Gastroesophageal sphincter (tissue), 4 donors: ENCODE measurements around the gene RAPGEF5. TPM values are rescaled to one million over a fixed set of nuclear protein-coding genes. Genes with fewer than 3 reads are reported as not detected.

Experiments
- ATAC-seq: fragments of 150-250 bp; one replicate; pipeline ENCODE4 v1.9.1; 2016; ENCODE audit warnings: mild to moderate bottlenecking, moderate library complexity
- H3K27ac ChIP-seq, 4 donors: fragments of 200-600 bp; sonication (generic) in 3 of 4; 1 replicate in 3 of 4; 2 replicates in 1 of 4; pipeline ENCODE4 v1.5.1; 2016 to 2019
- H3K27me3 ChIP-seq: fragments of 200-600 bp; sonication (generic); one replicate; pipeline ENCODE4 v1.5.1; 2019
- H3K36me3 ChIP-seq, 2 donors: fragments of 200-600 bp; sonication (generic); one replicate each; pipeline ENCODE4 v1.5.1; 2019; ENCODE audit warnings: control low read depth in 1 of 2
- H3K4me1 ChIP-seq, 3 donors: fragments of 200-600 bp; sonication (generic); 1 replicate in 2 of 3; 2 replicates in 1 of 3; pipeline ENCODE4 v1.5.1; 2016 to 2019; ENCODE audit warnings: control low read depth in 2 of 3
- H3K4me3 ChIP-seq, 2 donors: fragments of 200-600 bp; sonication (generic); one replicate each; pipeline ENCODE4 v1.5.1; 2019; ENCODE audit warnings: mild to moderate bottlenecking in 1 of 2, moderate library complexity in 1 of 2
- H3K9me3 ChIP-seq, 3 donors: fragments of 200-600 bp; sonication (generic); one replicate each; pipeline ENCODE4 v1.5.1; 2017 to 2019; ENCODE audit warnings: control low read depth in 2 of 3
- CTCF ChIP-seq, 4 experiments: fragments of 200-600 bp in 2 of 4; fragments of 450-650 bp in 2 of 4; sonication (generic) in 1 of 4; IDR thresholded peaks; one replicate each; pipeline ENCODE4 v1.5.1; 2017 to 2019; ENCODE audit warnings: antibody characterized with exemption in 4 of 4, mild to moderate bottlenecking in 2 of 4, moderate library complexity in 2 of 4
- EP300 ChIP-seq: sonication (generic); formaldehyde crosslinking; IDR thresholded peaks from one replicate; pipeline ENCODE4 v1.6.1; 2017; ENCODE audit warnings: antibody characterized with exemption, mild to moderate bottlenecking
- POLR2A ChIP-seq, 2 donors: fragments of 450-650 bp; IDR thresholded peaks; one replicate each; pipeline ENCODE4 v1.6.1; 2017; ENCODE audit warnings: antibody characterized with exemption in 2 of 2, mild to moderate bottlenecking in 2 of 2, moderate library complexity in 1 of 2
- POLR2AphosphoS5 ChIP-seq: sonication (generic); formaldehyde crosslinking; IDR thresholded peaks from one replicate; pipeline ENCODE4 v1.6.1; 2017; ENCODE audit warnings: antibody characterized with exemption
- WGBS, 2 donors: methylation state at CpG; one replicate each; pipeline ENCODE4 v1.1.5; 2018; ENCODE audit warnings: low coverage in 1 of 2; 5-methylcytosine and 5-hydroxymethylcytosine counted together
- total RNA-seq, 4 donors: library from RNA; depleted of rRNA; stranded (reverse); fragments of >200 nt; gene quantifications; one replicate each; pipeline ENCODE4 v1.1.0, GENCODE V29; 2016

The RAPGEF5 gene
- total RNA-seq, 4 donors from 2014 or later, result 21.5 to 29.8 (median 26.6) TPM

- WGBS, 2 donors, result 70 to 100% methylated on average over 2 to 3 of the region's 5 CpGs
- no peak for TF ChIP-seq CTCF (IDR thresholded peaks at IDR 0.05)
- no peak for TF ChIP-seq POLR2AphosphoS5
- TF ChIP-seq POLR2A (IDR thresholded peaks at IDR 0.05), result no peak
- no peak for TF ChIP-seq EP300
- no peak for ATAC-seq
These were observed 1.3 kb downstream of the RAPGEF5 start for GRCh38 chr7:22355620-22356009.

DNA sequence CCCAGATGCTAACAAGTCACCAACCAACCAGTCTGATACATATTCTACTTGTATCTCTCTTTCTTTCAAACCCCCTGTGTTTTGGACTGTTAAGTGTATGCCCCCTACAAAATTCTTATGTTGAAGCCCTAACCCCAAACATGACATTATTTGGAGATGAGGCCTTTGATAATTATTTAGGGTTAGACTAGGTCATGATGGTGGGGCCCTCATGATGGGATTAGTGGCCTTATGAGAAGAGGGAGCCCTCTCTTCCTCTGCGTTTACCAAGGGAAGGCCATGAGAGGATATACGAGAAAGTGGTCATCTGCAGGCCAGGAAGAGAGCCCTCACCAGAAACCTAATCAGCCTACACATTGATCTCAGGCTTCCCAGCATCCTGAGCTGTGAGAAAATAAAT lies 2.5 kb downstream of the RAPGEF5 start:
- no peak for ATAC-seq
- H3K27me3 ChIP-seq, result peaks cover 51% of the 10 kb centered on the region
- no peak overlapping the region for H3K4me3 ChIP-seq
- TF ChIP-seq POLR2AphosphoS5, result no peak
- TF ChIP-seq CTCF (IDR thresholded peaks at IDR 0.05), result no peak
- TF ChIP-seq EP300, result no peak
- TF ChIP-seq POLR2A (IDR thresholded peaks at IDR 0.05), result no peak
- peaks cover 0 to 22% (median 0%) of the 10 kb centered on the region in 3 donors for H3K9me3 ChIP-seq
- H3K27ac ChIP-seq, result no peak overlapping the region
- WGBS, 2 donors, result 92 to 100% methylated on average over 2 of the region's 2 CpGs
- H3K4me1 ChIP-seq, result peaks cover 0 to 19% (median 0%) of the 10 kb centered on the region in 3 donors
- H3K36me3 ChIP-seq, result no peaks in the 10 kb centered on the region

More at GRCh38 chr7:22355620-22356009, 1.3 kb downstream of the RAPGEF5 start:
- H3K9me3 ChIP-seq, result peaks cover 0 to 22% (median 0%) of the 10 kb centered on the region in 3 donors
- H3K27ac ChIP-seq, result no peak overlapping the region
- no peak overlapping the region for H3K4me3 ChIP-seq
- H3K27me3 ChIP-seq, result peaks cover 51% of the 10 kb centered on the region
- H3K4me1 ChIP-seq, result peaks cover 0 to 19% (median 0%) of the 10 kb centered on the region in 3 donors
- no peaks in the 10 kb centered on the region for H3K36me3 ChIP-seq

DNA sequence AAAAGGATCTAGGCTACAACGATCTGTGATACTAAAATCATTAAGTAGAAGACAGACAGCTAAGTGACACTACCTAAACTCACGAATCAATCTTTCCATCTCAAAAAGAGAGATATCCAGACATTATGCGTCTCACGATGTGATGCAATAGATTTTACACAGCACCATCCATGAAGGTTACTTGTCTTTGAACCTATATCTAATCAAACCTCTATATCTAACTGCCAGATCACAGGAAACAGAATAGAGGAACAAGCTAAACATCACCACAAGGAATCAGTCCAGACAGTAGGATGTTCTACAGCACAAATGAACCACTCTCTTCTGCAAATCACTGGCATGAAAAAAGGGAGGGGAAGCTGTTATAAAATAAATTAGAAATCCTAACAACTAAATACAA lies 4.1 kb downstream of the RAPGEF5 start:
- WGBS, 2 donors, result 86 to 97% methylated on average over 4 of the region's 4 CpGs
- Histone ChIP-seq H3K27ac (no peak overlapping the region), H3K27me3 (peaks cover 50% of the 10 kb centered on the region), H3K9me3 (peaks cover 0 to 22% (median 0%) of the 10 kb centered on the region in 3 donors), H3K4me3 (no peak overlapping the region), H3K36me3 (no peaks in the 10 kb centered on the region), H3K4me1 (peaks cover 0 to 19% (median 0%) of the 10 kb centered on the region in 3 donors)
- no peak for ATAC-seq
- TF ChIP-seq POLR2AphosphoS5, result no peak
- no peak for TF ChIP-seq EP300
- no peak for TF ChIP-seq CTCF (IDR thresholded peaks at IDR 0.05)
- TF ChIP-seq POLR2A (IDR thresholded peaks at IDR 0.05), result no peak

DNA sequence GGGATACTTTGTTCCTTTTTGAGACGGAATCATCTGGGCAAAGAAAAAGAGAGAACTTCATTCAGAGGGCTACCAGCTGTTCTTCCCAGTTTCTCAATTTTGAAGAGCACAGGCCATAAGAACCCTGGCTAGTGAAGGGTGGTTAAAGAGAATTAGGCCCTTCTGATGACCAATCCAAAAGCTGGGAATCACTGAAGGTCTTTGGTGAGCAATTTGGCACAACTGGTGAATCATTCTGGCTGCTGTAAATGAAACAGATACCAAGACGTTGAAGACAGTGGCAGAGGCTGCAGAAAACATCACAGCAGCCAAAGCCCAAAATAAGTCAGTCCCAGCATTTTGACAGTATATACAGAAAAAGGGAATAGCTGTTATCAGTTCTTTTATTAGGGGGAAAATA lies 5.1 kb downstream of the RAPGEF5 start:
- Histone ChIP-seq H3K27ac (no peak overlapping the region), H3K9me3 (peaks cover 0 to 22% (median 0%) of the 10 kb centered on the region in 3 donors), H3K4me3 (no peak overlapping the region), H3K4me1 (peaks cover 0 to 10% (median 0%) of the 10 kb centered on the region in 3 donors), H3K36me3 (no peaks in the 10 kb centered on the region), H3K27me3 (peaks cover 40% of the 10 kb centered on the region)
- TF ChIP-seq CTCF (IDR thresholded peaks at IDR 0.05) (no peak), POLR2A (IDR thresholded peaks at IDR 0.05) (no peak), EP300 (no peak), POLR2AphosphoS5 (no peak)
- no peak for ATAC-seq
- 52 to 53% methylated on average over 2 of the region's 2 CpGs for WGBS, 2 donors

DNA sequence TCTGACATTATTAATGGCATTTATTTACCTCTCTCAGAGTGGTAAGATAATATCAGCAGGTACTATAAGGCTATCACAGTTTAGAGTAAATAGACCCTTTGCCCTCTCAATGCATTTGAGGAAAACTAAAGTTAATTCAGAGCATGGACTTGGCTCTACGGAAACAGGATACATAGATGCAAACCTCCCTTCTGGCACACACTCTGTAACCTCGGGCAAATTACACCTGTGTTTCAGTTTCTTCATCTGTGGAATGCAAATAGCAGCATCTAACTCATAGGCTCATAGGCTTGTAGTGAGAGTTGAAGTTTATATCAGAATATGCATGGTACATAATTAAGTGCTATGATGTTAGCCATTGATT lies 5.6 kb downstream of the RAPGEF5 start:
- Histone ChIP-seq H3K9me3 (peaks cover 0 to 22% (median 0%) of the 10 kb centered on the region in 3 donors), H3K36me3 (no peaks in the 10 kb centered on the region), H3K4me3 (no peak overlapping the region), H3K27me3 (peaks cover 34% of the 10 kb centered on the region), H3K27ac (no peak overlapping the region), H3K4me1 (peaks cover 0 to 5% (median 0%) of the 10 kb centered on the region in 3 donors)
- 66 to 90% methylated on average over 1 to 2 of the region's 2 CpGs for WGBS, 2 donors
- no peak for TF ChIP-seq EP300
- no peak for TF ChIP-seq POLR2AphosphoS5
- TF ChIP-seq CTCF (IDR thresholded peaks at IDR 0.05), result no peak
- no peak for TF ChIP-seq POLR2A (IDR thresholded peaks at IDR 0.05)
- ATAC-seq, result no peak
